Parathyroid adenoma (tissue), 2 donors: ENCODE data around the gene CCDC85C.

Source experiments
- H2AFZ ChIP-seq: fragments of 300-600 bp; sonication (generic); one replicate; pipeline ENCODE4 v1.7.0; 2017; ENCODE audit warnings: antibody characterized with exemption, mild to moderate bottlenecking
- H3K27ac ChIP-seq: fragments of 300-600 bp; sonication (generic); one replicate; pipeline ENCODE4 v1.7.0; 2017
- H3K27me3 ChIP-seq: fragments of 300-600 bp; sonication (generic); one replicate; pipeline ENCODE4 v1.7.0; 2017; ENCODE audit warnings: low read length; ENCODE audit not compliant: control insufficient read depth, insufficient read depth
- H3K36me3 ChIP-seq: fragments of 300-600 bp; sonication (generic); one replicate; pipeline ENCODE4 v1.7.0; 2017; ENCODE audit warnings: low read length; ENCODE audit not compliant: control insufficient read depth, insufficient read depth
- H3K4me1 ChIP-seq: fragments of 300-600 bp; sonication (generic); one replicate; pipeline ENCODE4 v1.7.0; 2017; ENCODE audit warnings: control low read depth
- H3K4me2 ChIP-seq: fragments of 300-600 bp; sonication (generic); one replicate; pipeline ENCODE4 v1.7.0; 2017; ENCODE audit warnings: low read length
- H3K4me3 ChIP-seq: fragments of 300-600 bp; sonication (generic); one replicate; pipeline ENCODE4 v1.7.0; 2017; ENCODE audit warnings: low read depth, low read length
- H3K79me2 ChIP-seq: fragments of 300-600 bp; sonication (generic); one replicate; pipeline ENCODE4 v1.7.0; 2017; ENCODE audit warnings: control low read depth
- H3K9ac ChIP-seq: fragments of 300-600 bp; sonication (generic); one replicate; pipeline ENCODE4 v1.7.0; 2017; ENCODE audit warnings: mild to moderate bottlenecking
- H3K9me3 ChIP-seq: fragments of 300-600 bp; sonication (generic); one replicate; pipeline ENCODE4 v1.7.0; 2017; ENCODE audit warnings: low read length; ENCODE audit not compliant: control insufficient read depth
- CTCF ChIP-seq: fragments of 300-600 bp; sonication (generic); IDR thresholded peaks from one replicate; pipeline ENCODE4 v1.7.0; 2017; ENCODE audit warnings: antibody characterized with exemption, mild to moderate bottlenecking
- donor health status: primary hyperparathyroidism.

CCDC85C gene

GRCh38 chr14:99540196-99541032 lies 63.6 kb downstream of the CCDC85C start:
- Histone ChIP-seq H3K4me1 (peaks cover 6% of the 10 kb centered on the region), H3K27ac (no peak overlapping the region), H3K36me3 (no peaks in the 10 kb centered on the region), H3K9me3 (no peaks in the 10 kb centered on the region), H3K27me3 (no peaks in the 10 kb centered on the region), H3K4me2 (no peak overlapping the region), H3K9ac (no peak overlapping the region), H2AFZ (no peak overlapping the region), H3K79me2 (peaks cover 66% of the 10 kb centered on the region), H3K4me3 (no peak overlapping the region)
- no peak for TF ChIP-seq CTCF

DNA sequence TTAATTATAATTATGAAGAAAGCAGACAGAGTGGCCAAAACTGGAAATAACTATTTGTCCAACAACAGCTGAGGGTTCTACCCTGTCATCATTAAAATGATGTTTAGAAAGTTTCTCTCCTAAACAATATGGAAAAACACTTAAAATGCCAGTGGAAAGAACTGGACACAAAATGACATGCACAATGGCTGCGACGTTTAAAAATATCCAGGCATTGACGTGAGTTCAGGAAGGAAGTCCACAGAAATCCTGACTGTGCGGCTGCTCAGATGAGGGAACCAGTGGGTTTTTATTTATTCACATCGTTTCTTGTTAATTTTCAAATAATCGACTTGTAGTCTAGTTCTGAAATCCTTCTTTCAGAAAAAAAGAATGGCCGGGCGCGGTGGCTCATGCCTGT lies 64.5 kb downstream of the CCDC85C start:
- no peak for TF ChIP-seq CTCF
- Histone ChIP-seq H3K9me3 (no peaks in the 10 kb centered on the region), H3K27me3 (no peaks in the 10 kb centered on the region), H3K36me3 (no peaks in the 10 kb centered on the region), H2AFZ (no peak overlapping the region), H3K4me1 (peaks cover 6% of the 10 kb centered on the region), H3K27ac (no peak overlapping the region), H3K4me2 (no peak overlapping the region), H3K79me2 (peaks cover 58% of the 10 kb centered on the region), H3K4me3 (no peak overlapping the region), H3K9ac (no peak overlapping the region)

GRCh38 chr14:99538733-99539132 lies 65.3 kb downstream of the CCDC85C start:
- H3K27ac ChIP-seq, result no peak overlapping the region

GRCh38 chr14:99538275-99538674 lies 65.7 kb downstream of the CCDC85C start:
- no peak overlapping the region for H3K4me2 ChIP-seq
- H3K4me1 ChIP-seq, result peaks cover 6% of the 10 kb centered on the region
- no peaks in the 10 kb centered on the region for H3K27me3 ChIP-seq
- H3K4me3 ChIP-seq, result no peak overlapping the region
- peaks cover 56% of the 10 kb centered on the region for H3K79me2 ChIP-seq
- H3K9ac ChIP-seq, result no peak overlapping the region
- no peaks in the 10 kb centered on the region for H3K9me3 ChIP-seq
- H3K36me3 ChIP-seq, result no peaks in the 10 kb centered on the region
- no peak overlapping the region for H3K27ac ChIP-seq
- no peak for TF ChIP-seq CTCF
- H2AFZ ChIP-seq, result no peak overlapping the region

More at GRCh38 chr14:99538733-99539132, 65.3 kb downstream of the CCDC85C start:
- Histone ChIP-seq H3K36me3 (no peaks in the 10 kb centered on the region), H3K4me1 (peaks cover 6% of the 10 kb centered on the region), H3K79me2 (peaks cover 57% of the 10 kb centered on the region), H3K4me3 (no peak overlapping the region), H2AFZ (no peak overlapping the region), H3K27me3 (no peaks in the 10 kb centered on the region), H3K9ac (no peak overlapping the region), H3K4me2 (no peak overlapping the region), H3K9me3 (no peaks in the 10 kb centered on the region)
- no peak for TF ChIP-seq CTCF

DNA sequence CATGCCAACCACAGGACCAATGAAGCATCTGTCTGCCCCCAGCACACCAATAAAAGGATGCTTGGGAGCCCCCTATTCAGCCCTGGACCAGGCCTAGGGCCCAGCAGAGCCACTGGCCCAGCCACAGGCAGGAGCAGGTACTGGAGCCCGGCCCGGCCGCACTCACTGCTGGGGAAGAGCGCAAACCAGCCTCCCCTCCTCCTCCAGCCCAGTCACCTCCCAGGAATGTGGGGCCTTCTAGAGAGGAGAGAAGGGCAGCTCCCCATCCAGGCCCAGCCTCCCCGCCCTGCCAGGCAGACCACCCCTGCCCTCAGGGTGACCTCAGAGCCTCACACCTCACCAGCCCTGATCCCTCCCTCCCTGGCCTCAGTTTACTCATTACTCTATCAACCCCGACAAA lies 66.6 kb downstream of the CCDC85C start:
- no peak overlapping the region for H3K9ac ChIP-seq
- no peaks in the 10 kb centered on the region for H3K36me3 ChIP-seq
- H3K9me3 ChIP-seq, result no peaks in the 10 kb centered on the region
- H3K27me3 ChIP-seq, result no peaks in the 10 kb centered on the region
- H3K4me3 ChIP-seq, result no peak overlapping the region
- no peak overlapping the region for H3K4me2 ChIP-seq
- peaks cover 6% of the 10 kb centered on the region for H3K4me1 ChIP-seq
- TF ChIP-seq CTCF, result no peak
- no peak overlapping the region for H2AFZ ChIP-seq
- H3K27ac ChIP-seq, result no peak overlapping the region
- H3K79me2 ChIP-seq, result peaks cover 50% of the 10 kb centered on the region
